BJ (cell line): ENCODE measurements around the gene LDB2. TPM values are rescaled to one million over a fixed set of nuclear protein-coding genes. Genes with fewer than 3 reads are reported as not detected.

Experiments used
- CTCF ChIA-PET: fragments of 350-600 bp; formaldehyde crosslinking; extraction: SDS; loops from one replicate; lab custom pipeline; 2021; ENCODE audit warnings: antibody characterized with exemption, inconsistent platforms; lab: Yijun Ruan, JAX
- POLR2A ChIA-PET: fragments of 300-600 bp; sonication (Branson Sonifier 250); formaldehyde crosslinking; extraction: SDS; loops from one replicate; lab custom pipeline; 2021; ENCODE audit warnings: antibody characterized with exemption; lab: Charles Lee
- DNase-seq: peaks from one replicate; pipeline ENCODE4 v3.0.0-alpha.2; 2011; ENCODE audit warnings: low read depth
- H3K27me3 ChIP-seq: 2 replicates; pipeline ENCODE4 v1.6.0; 2011; ENCODE audit warnings: low read length; ENCODE audit not compliant: control insufficient read depth, insufficient read depth
- H3K36me3 ChIP-seq: 2 replicates; pipeline ENCODE4 v1.5.1; 2011; ENCODE audit warnings: low read length; ENCODE audit not compliant: control insufficient read depth, insufficient read depth
- H3K4me3 ChIP-seq: 2 replicates; pipeline ENCODE4 v1.5.1; 2011; ENCODE audit warnings: low read depth, mild to moderate bottlenecking, control low read depth, low read length
- polyA plus RNA-seq: library from polyadenylated mRNA; depleted of rRNA; stranded (reverse); fragments of >200 nt; gene quantifications from 2 replicates; pipeline ENCODE4 v1.2.3, GENCODE V29; 2011
- TF ChIP-seq, protein P1 (sequence below): IDR thresholded peaks from 2 replicates; pipeline ENCODE4 v1.5.1; 2011; ENCODE audit warnings: low read depth, mild to moderate bottlenecking, control low read depth, inconsistent platforms, low read length, moderate library complexity; ENCODE audit not compliant: insufficient read depth

The LDB2 gene
- polyA plus RNA-seq, 1 experiment: 79.7 TPM

DNA sequence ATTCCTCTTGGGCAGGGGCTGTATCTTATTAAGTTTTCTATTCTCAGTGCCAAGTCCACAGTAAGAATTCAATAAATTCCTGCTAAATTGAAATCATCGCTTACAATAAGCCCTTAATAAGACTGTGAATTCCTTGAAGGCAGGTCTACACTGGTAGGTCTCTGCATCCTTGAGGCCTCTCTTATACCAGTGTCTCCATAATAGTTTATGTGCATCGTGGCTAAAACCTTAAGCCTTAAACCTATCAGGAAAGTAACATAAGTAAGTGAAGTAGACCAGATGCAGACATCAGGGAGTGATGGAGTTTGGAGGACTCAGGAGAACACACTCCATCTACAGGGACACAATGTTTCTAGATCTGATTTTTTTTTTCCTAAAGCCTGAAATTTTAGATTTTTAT lies 240.3 kb downstream of the LDB2 start:
- ChIA-PET CTCF (no interaction called here), POLR2A (no interaction called here)
- DNase-seq: no peak
- no peak overlapping the region for H3K4me3 ChIP-seq
- no peaks in the 10 kb centered on the region for H3K27me3 ChIP-seq
- TF ChIP-seq, protein P1, sequence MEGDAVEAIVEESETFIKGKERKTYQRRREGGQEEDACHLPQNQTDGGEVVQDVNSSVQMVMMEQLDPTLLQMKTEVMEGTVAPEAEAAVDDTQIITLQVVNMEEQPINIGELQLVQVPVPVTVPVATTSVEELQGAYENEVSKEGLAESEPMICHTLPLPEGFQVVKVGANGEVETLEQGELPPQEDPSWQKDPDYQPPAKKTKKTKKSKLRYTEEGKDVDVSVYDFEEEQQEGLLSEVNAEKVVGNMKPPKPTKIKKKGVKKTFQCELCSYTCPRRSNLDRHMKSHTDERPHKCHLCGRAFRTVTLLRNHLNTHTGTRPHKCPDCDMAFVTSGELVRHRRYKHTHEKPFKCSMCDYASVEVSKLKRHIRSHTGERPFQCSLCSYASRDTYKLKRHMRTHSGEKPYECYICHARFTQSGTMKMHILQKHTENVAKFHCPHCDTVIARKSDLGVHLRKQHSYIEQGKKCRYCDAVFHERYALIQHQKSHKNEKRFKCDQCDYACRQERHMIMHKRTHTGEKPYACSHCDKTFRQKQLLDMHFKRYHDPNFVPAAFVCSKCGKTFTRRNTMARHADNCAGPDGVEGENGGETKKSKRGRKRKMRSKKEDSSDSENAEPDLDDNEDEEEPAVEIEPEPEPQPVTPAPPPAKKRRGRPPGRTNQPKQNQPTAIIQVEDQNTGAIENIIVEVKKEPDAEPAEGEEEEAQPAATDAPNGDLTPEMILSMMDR: no peak
- no peaks in the 10 kb centered on the region for H3K36me3 ChIP-seq

DNA sequence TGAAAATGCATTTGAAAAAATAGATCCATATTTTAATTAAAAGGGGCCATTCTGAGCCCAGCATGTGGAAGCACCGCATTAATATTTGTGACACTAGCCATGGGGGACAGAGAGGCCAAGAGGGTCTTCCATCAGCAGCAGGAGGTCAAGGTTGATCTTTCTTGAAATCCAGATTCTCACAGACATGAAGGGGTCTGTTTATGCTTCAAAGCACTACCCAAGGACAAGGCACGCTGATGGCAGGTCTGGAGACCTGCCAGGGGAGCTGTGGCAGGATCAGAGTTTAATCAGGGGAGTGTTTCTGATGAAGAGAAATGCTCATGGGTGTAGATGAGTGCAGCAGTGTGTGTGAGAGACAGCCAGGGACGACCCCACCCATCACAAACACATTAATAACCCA lies 243.3 kb downstream of the LDB2 start:
- Histone ChIP-seq H3K27me3 (no peaks in the 10 kb centered on the region), H3K4me3 (no peak overlapping the region), H3K36me3 (no peaks in the 10 kb centered on the region)
- ChIA-PET POLR2A (no interaction called here), CTCF (no interaction called here)
- TF ChIP-seq, protein P1: no peak
- DNase-seq: no peak

DNA sequence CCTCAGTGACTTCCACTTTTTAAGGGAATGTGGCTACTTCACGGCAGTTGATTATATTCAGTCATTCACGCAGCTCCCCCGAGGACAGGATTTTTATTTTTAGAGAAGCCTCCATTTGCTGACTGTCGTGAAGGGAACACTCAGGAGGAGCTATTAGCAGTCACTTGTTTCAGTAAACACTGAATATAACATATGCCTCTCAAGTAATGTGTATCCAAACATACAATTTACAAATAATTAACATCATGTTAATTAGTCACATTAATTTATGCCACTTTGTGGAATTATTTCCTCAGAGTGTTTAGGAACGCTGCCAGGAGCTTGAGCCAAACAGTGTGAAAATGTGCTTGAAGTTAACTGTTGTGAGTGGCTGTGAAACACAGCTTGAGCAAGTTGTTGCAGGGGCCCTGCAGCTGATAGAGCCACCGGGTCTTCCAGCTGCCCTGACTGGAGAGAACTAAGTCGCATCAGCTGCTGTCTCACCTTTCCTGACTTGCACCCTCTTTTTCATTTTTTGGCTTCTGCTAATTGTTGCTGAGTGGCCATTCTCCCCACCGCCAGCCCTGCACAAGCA lies 245.6 kb downstream of the LDB2 start:
- ChIA-PET CTCF (interaction anchor here (0.6 to 1.4 kb wide), 3 partner anchors 30 to 147 kb away, joined by 3 read pairs; no protein-coding TSS in a partner anchor), POLR2A (no interaction called here)
- no peak for DNase-seq
- H3K27me3 ChIP-seq: no peaks in the 10 kb centered on the region
- no peak overlapping the region for H3K4me3 ChIP-seq
- no peaks in the 10 kb centered on the region for H3K36me3 ChIP-seq
- TF ChIP-seq, protein P1: no peak

DNA sequence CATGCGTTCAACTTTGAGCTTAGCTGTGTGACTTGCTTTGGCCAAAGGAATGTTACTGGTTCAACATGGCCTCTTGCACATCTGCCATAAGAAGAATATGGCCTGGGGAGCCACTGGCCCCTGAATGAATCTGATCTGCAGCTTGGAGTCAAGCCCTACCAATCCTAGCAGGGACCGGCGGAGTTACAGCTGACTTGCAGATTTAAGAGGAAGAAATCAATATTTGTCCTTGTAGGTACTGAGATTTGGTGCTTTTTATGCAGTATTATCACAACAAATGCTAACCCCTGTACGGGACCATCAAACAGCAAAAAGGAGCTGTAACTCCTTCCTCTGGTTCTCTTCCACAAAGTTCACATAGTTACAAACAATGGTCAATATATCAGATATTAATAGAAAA lies 252.0 kb downstream of the LDB2 start:
- no peak for DNase-seq
- TF ChIP-seq, protein P1: no peak
- CTCF ChIA-PET: interaction anchor here (0.6 kb wide), 1 partner anchor 152 kb away, joined by 3 read pairs; no protein-coding TSS in a partner anchor
- POLR2A ChIA-PET: no interaction called here
- no peak overlapping the region for H3K4me3 ChIP-seq
- no peaks in the 10 kb centered on the region for H3K27me3 ChIP-seq
- H3K36me3 ChIP-seq: no peaks in the 10 kb centered on the region

DNA sequence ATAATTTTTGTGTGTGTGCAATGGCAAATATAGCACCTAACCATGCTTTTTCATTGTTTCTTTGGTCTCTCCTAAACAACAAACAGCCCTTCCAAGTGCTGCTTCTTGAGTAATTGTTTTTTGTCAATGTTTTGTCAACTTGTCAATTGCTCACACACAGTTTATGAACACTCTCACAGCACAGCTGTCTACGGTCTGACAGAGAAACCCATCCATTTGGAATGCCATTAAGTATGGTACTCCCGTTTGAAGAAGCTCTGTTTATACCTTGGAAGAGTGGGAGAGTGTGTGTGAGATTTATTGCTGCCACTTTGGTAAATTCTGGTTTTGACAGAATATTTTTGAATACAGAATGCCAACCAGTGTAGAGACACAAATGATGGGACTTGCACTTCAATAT lies 254.6 kb downstream of the LDB2 start:
- DNase-seq: no peak
- H3K4me3 ChIP-seq: no peak overlapping the region
- TF ChIP-seq, protein P1: no peak
- ChIA-PET CTCF (no interaction called here), POLR2A (no interaction called here)
- no peaks in the 10 kb centered on the region for H3K27me3 ChIP-seq
- no peaks in the 10 kb centered on the region for H3K36me3 ChIP-seq
